GM03348 (cell line): ENCODE results near the gene KRTAP20-2.

ENCODE experiments used
- DNase-seq: peaks from one replicate; pipeline ENCODE4 v3.0.0; 2012; ENCODE audit warnings: low spot score

The KRTAP20-2 gene

GRCh38 chr21:30674312-30674711 is 39.3 kb downstream of the KRTAP20-2 start:
- DNase-seq = no peak

GRCh38 chr21:30676737-30677136 is 41.7 kb downstream of the KRTAP20-2 start:
- no peak for DNase-seq

- no peak for DNase-seq
Measured at GRCh38 chr21:30680586-30680985, 45.6 kb downstream of the KRTAP20-2 start.

- no peak for DNase-seq
Measured at GRCh38 chr21:30684506-30684905, 49.5 kb downstream of the KRTAP20-2 start.
